DOHH2 (cell line): ENCODE results near the gene WDR48.

Source experiments
- EZH2phosphoT487 ChIP-seq: fragments of 200-600 bp; sonication (generic); IDR thresholded peaks from 2 replicates; pipeline ENCODE4 v1.6.1; 2017; ENCODE audit warnings: borderline replicate concordance, mild to moderate bottlenecking, antibody characterized with exemption, low read length, moderate library complexity, mixed read lengths
- TF ChIP-seq, protein P1 (sequence below): fragments of 200-600 bp; sonication (generic); IDR thresholded peaks from one replicate; pipeline ENCODE4 v1.5.1; 2014; ENCODE audit warnings: antibody characterized with exemption, mild to moderate bottlenecking, low read depth, low read length; ENCODE audit not compliant: poor library complexity, severe bottlenecking

DNA sequence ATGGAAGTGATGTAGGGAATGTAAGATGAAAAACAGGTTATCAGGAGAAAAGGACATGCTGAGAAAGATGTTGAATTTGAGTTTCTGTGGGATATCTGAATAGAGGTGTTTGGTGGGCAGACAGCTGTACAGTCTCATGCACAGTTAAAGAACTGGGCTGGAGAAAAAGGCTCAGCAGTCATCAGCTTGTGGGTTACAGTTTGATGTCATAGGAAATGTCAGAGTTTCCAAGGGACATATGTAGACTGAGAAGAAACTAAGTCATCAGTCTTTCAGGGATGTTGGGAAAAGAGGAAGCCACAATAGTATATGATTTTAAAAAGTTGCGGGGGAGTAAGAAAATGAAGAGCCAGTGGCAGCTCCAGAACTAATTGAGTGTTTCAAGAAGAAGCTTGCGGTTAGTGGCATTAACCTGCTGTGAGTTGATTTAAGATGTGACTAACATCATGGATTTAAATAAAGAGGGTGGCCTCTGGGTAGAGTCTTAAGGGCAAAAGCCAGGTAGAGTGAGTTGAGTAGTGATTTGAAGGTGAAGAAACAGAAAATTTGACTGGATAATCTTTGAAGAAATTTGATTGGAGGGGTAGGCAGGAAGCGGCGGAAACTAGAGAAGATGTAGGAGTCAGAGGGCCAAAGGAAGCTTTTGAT is 31.0 kb downstream of the WDR48 start:
- no peak for TF ChIP-seq EZH2phosphoT487
- TF ChIP-seq, protein P1, sequence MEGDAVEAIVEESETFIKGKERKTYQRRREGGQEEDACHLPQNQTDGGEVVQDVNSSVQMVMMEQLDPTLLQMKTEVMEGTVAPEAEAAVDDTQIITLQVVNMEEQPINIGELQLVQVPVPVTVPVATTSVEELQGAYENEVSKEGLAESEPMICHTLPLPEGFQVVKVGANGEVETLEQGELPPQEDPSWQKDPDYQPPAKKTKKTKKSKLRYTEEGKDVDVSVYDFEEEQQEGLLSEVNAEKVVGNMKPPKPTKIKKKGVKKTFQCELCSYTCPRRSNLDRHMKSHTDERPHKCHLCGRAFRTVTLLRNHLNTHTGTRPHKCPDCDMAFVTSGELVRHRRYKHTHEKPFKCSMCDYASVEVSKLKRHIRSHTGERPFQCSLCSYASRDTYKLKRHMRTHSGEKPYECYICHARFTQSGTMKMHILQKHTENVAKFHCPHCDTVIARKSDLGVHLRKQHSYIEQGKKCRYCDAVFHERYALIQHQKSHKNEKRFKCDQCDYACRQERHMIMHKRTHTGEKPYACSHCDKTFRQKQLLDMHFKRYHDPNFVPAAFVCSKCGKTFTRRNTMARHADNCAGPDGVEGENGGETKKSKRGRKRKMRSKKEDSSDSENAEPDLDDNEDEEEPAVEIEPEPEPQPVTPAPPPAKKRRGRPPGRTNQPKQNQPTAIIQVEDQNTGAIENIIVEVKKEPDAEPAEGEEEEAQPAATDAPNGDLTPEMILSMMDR: no peak
